H1 (cell line): Measurements from ENCODE around the gene HMG20A. TPM values are rescaled to one million over a fixed set of nuclear protein-coding genes. Genes with fewer than 3 reads are reported as not detected.

Experiments used
- CTCF ChIA-PET: fragments of 300-600 bp; sonication (Branson Sonifier 250); formaldehyde crosslinking; loops from one replicate; lab custom pipeline; 2021; ENCODE audit not compliant: partially characterized antibody; lab: Charles Lee
- POLR2A ChIA-PET: fragments of 300-600 bp; sonication (Branson Sonifier 250); formaldehyde crosslinking; loops from one replicate; lab custom pipeline; 2021; ENCODE audit warnings: inconsistent platforms; ENCODE audit not compliant: partially characterized antibody; lab: Charles Lee
- DNase-seq, 2 experiments: peaks; one replicate each; pipeline versions ENCODE4 v3.0.0 to v3.0.0-alpha.2; 2010 to 2022; ENCODE audit warnings: low spot score in 2 of 2, low read depth in 1 of 2, mixed read lengths in 1 of 2
- FAIRE-seq: peaks from 2 replicates; lab custom pipeline; 2011; peaks lifted over from hg19 to GRCh38; lab: Jason Lieb, UNC
- H2AFZ ChIP-seq: 2 replicates; pipeline ENCODE4 v1.8.1; 2012; ENCODE audit warnings: low read length, inconsistent platforms
- H2AK5ac ChIP-seq: 2 replicates; pipeline ENCODE4 v1.6.1; 2013; ENCODE audit warnings: low read depth, low read length
- H2BK120ac ChIP-seq: replicated peaks from 2 replicates; pipeline ENCODE3; 2013; ENCODE audit warnings: low read depth, low read length, inconsistent platforms
- H2BK12ac ChIP-seq: 2 replicates; pipeline ENCODE4 v1.6.1; 2013; ENCODE audit warnings: low read depth, low read length
- H2BK15ac ChIP-seq: 2 replicates; pipeline ENCODE4 v1.6.1; 2013; ENCODE audit warnings: low read length
- H2BK20ac ChIP-seq: 2 replicates; pipeline ENCODE4 v1.6.1; 2013; ENCODE audit warnings: low read length
- H2BK5ac ChIP-seq: 2 replicates; pipeline ENCODE4 v1.6.1; 2013; ENCODE audit warnings: low read depth, low read length
- H3K14ac ChIP-seq: 2 replicates; pipeline ENCODE4 v1.6.1; 2013; ENCODE audit warnings: inconsistent platforms; ENCODE audit not compliant: insufficient read length
- H3K18ac ChIP-seq: 2 replicates; pipeline ENCODE4 v1.6.1; 2013; ENCODE audit warnings: low read length; ENCODE audit errors: extremely low read depth
- H3K23ac ChIP-seq: 2 replicates; pipeline ENCODE4 v1.6.1; 2013; ENCODE audit warnings: inconsistent platforms; ENCODE audit not compliant: insufficient read length
- H3K23me2 ChIP-seq: 2 replicates; pipeline ENCODE4 v1.6.1; 2013; ENCODE audit warnings: low read depth, low read length
- H3K27ac ChIP-seq: 2 replicates; pipeline ENCODE4 v1.6.1; 2011; ENCODE audit warnings: low read depth, low read length, inconsistent platforms
- H3K27me3 ChIP-seq, 4 experiments: replicated peaks in 1 of 4; 1 replicate in 1 of 4; 2 replicates in 3 of 4; pipeline versions ENCODE4 v1.6.1 to v1.8.1; 2011 to 2013; ENCODE audit warnings: low read length in 3 of 4, mild to moderate bottlenecking in 3 of 4, inconsistent platforms in 2 of 4, mixed read lengths in 2 of 4, moderate library complexity in 1 of 4; ENCODE audit not compliant: control insufficient read depth in 3 of 4, insufficient read depth in 3 of 4; ENCODE audit errors: extremely low read depth in 1 of 4
- H3K36me3 ChIP-seq, 4 experiments: 2 replicates each; pipeline versions ENCODE4 v1.6.1 to v1.8.1; 2011 to 2013; ENCODE audit warnings: mild to moderate bottlenecking in 4 of 4, low read length in 3 of 4, moderate library complexity in 2 of 4, control low read depth in 1 of 4, inconsistent platforms in 1 of 4; ENCODE audit not compliant: insufficient read depth in 4 of 4, control insufficient read depth in 2 of 4
- H3K4ac ChIP-seq: replicated peaks from 2 replicates; pipeline ENCODE3; 2013; ENCODE audit warnings: low read length, low read depth, mixed read lengths, inconsistent platforms; ENCODE audit not compliant: insufficient read length
- H3K4me1 ChIP-seq, 4 experiments: replicated peaks in 1 of 4; 1 replicate in 1 of 4; 2 replicates in 3 of 4; pipeline versions ENCODE4 v1.6.1 to v1.8.1; 2011 to 2013; ENCODE audit warnings: low read length in 3 of 4, inconsistent platforms in 2 of 4, mixed read lengths in 1 of 4; ENCODE audit not compliant: insufficient read depth in 4 of 4, control insufficient read depth in 3 of 4
- H3K4me2 ChIP-seq, 2 experiments: 2 replicates each; pipeline versions ENCODE4 v1.6.1 to v1.8.1; 2011 to 2013; ENCODE audit warnings: low read depth in 2 of 2, low read length in 2 of 2, control low read depth in 1 of 2, inconsistent platforms in 1 of 2, mild to moderate bottlenecking in 1 of 2; ENCODE audit not compliant: insufficient read depth in 1 of 2
- H3K4me3 ChIP-seq, 4 experiments: fragments of 200-600, 300-600 bp in 1 of 4; sonication (generic), shearing (Covaris generic), sonication (Bioruptor Twin) in 1 of 4; 2 replicates each; pipeline versions ENCODE4 v1.5.1 to v1.8.1; 2011 to 2016; ENCODE audit warnings: low read length in 4 of 4, low read depth in 3 of 4, control low read depth in 2 of 4, inconsistent platforms in 2 of 4, mild to moderate bottlenecking in 2 of 4, mixed read lengths in 1 of 4, moderate library complexity in 1 of 4; ENCODE audit not compliant: insufficient read depth in 2 of 4; ENCODE audit errors: extremely low read depth in 1 of 4
- H3K56ac ChIP-seq: replicated peaks from 2 replicates; pipeline ENCODE3; 2013; ENCODE audit warnings: low read depth, mild to moderate bottlenecking, mixed read lengths, low read length, inconsistent platforms; ENCODE audit not compliant: insufficient read length
- H3K79me1 ChIP-seq: 2 replicates; pipeline ENCODE4 v1.6.1; 2013; ENCODE audit warnings: low read depth, low read length, control low read depth
- H3K79me2 ChIP-seq, 2 experiments: 2 replicates each; pipeline versions ENCODE4 v1.6.1 to v1.8.1; 2012 to 2013; ENCODE audit warnings: low read length in 2 of 2, mild to moderate bottlenecking in 2 of 2, inconsistent platforms in 1 of 2; ENCODE audit not compliant: insufficient read depth in 2 of 2, control insufficient read depth in 1 of 2
- H3K9ac ChIP-seq, 4 experiments: replicated peaks in 1 of 4; 1 replicate in 1 of 4; 2 replicates in 3 of 4; pipeline versions ENCODE4 v1.6.1 to v1.8.1; 2011 to 2013; ENCODE audit warnings: low read depth in 3 of 4, low read length in 3 of 4, control low read depth in 2 of 4, mild to moderate bottlenecking in 2 of 4, moderate library complexity in 2 of 4, inconsistent platforms in 1 of 4; ENCODE audit errors: extremely low read depth in 1 of 4
- H3K9me3 ChIP-seq, 2 experiments: 2 replicates each; pipeline versions ENCODE4 v1.6.1 to v1.8.1; 2012 to 2013; ENCODE audit warnings: mild to moderate bottlenecking in 2 of 2, moderate library complexity in 2 of 2, control low read depth in 1 of 2, inconsistent platforms in 1 of 2, low read depth in 1 of 2, low read length in 1 of 2, mixed read lengths in 1 of 2; ENCODE audit not compliant: insufficient read depth in 2 of 2
- H4K20me1 ChIP-seq, 2 experiments: replicated peaks in 1 of 2; 2 replicates each; pipeline versions ENCODE3 to v1.8.1; 2011 to 2013; ENCODE audit warnings: inconsistent platforms in 2 of 2, low read length in 2 of 2, mild to moderate bottlenecking in 1 of 2; ENCODE audit not compliant: insufficient read depth in 2 of 2, control insufficient read depth in 1 of 2
- H4K5ac ChIP-seq: 2 replicates; pipeline ENCODE4 v1.6.1; 2013; ENCODE audit warnings: low read length, low read depth, mixed read lengths, inconsistent platforms; ENCODE audit not compliant: insufficient read length
- H4K8ac ChIP-seq: 2 replicates; pipeline ENCODE4 v1.8.0; 2013; ENCODE audit warnings: mild to moderate bottlenecking, moderate library complexity, low read length, inconsistent platforms; ENCODE audit not compliant: insufficient read depth; ENCODE audit errors: extremely low read depth
- H4K91ac ChIP-seq: replicated peaks from 2 replicates; pipeline ENCODE3; 2013; ENCODE audit warnings: low read length, mixed read lengths, inconsistent platforms; ENCODE audit not compliant: insufficient read length
- POLR2A ChIP-seq, 2 experiments: IDR thresholded peaks; 1 replicate in 1 of 2; 2 replicates in 1 of 2; pipeline ENCODE4 v1.6.1; 2011; ENCODE audit warnings: low read depth in 2 of 2, low read length in 2 of 2, mild to moderate bottlenecking in 2 of 2; ENCODE audit errors: control extremely low read depth in 1 of 2
- RBBP5 ChIP-seq: IDR thresholded peaks from 2 replicates; pipeline ENCODE4 v1.7.1; 2012; ENCODE audit warnings: low read depth, mild to moderate bottlenecking, inconsistent platforms, low read length, moderate library complexity, borderline replicate concordance
- SUZ12 ChIP-seq: fragments of 200-600 bp; sonication (generic); IDR thresholded peaks from 2 replicates; pipeline ENCODE4 v1.6.1; 2012; ENCODE audit warnings: mild to moderate bottlenecking, inconsistent platforms, low read length, moderate library complexity, mixed read lengths
- WGBS, 2 experiments: shearing (Covaris generic) in 1 of 2; methylation state at CpG; one replicate each; pipeline versions ENCODE4 v1.1.6 to v1.1.7; 2013 to 2015; ENCODE audit warnings: low lambda C conversion rate in 2 of 2, mixed read lengths in 2 of 2, inconsistent platforms in 1 of 2, low coverage in 1 of 2, missing lambda C conversion rate in 1 of 2; ENCODE audit not compliant: insufficient replicate concordance in 2 of 2, insufficient coverage in 1 of 2, insufficient read length in 1 of 2; ENCODE audit errors: extremely low coverage in 1 of 2, missing lambda C conversion rate in 1 of 2; 5-methylcytosine and 5-hydroxymethylcytosine counted together
- polyA plus RNA-seq, 7 experiments: library from polyadenylated mRNA; depleted of rRNA in 3 of 7; stranded (reverse) in 5 of 7; unstranded in 2 of 7; fragments of >200 nt in 5 of 7; fragments of 200-250 nt in 2 of 7; gene quantifications; 1 replicate in 5 of 7; 2 replicates in 1 of 7; 4 replicates in 1 of 7; pipeline versions ENCODE4 v1.2.1 to v1.2.3, GENCODE V29; 2011 to 2013; ENCODE audit warnings: missing spikeins in 2 of 7, mixed read lengths in 2 of 7
- total RNA-seq: library from RNA; stranded (reverse); fragmentation: NEBNext Ultra II Directional; extraction: Animal tissue kit (Norgen Biotek cat#: 25700); gene quantifications from 2 replicates; pipeline ENCODE4 v1.2.1, GENCODE V29; 2021

Gene HMG20A
- total and polyA plus RNA-seq, 2 of the 8 experiments (the other 6 are each of a cell fraction or from before 2014, with no cell fraction given) = 52.1 to 59.7 TPM

DNA sequence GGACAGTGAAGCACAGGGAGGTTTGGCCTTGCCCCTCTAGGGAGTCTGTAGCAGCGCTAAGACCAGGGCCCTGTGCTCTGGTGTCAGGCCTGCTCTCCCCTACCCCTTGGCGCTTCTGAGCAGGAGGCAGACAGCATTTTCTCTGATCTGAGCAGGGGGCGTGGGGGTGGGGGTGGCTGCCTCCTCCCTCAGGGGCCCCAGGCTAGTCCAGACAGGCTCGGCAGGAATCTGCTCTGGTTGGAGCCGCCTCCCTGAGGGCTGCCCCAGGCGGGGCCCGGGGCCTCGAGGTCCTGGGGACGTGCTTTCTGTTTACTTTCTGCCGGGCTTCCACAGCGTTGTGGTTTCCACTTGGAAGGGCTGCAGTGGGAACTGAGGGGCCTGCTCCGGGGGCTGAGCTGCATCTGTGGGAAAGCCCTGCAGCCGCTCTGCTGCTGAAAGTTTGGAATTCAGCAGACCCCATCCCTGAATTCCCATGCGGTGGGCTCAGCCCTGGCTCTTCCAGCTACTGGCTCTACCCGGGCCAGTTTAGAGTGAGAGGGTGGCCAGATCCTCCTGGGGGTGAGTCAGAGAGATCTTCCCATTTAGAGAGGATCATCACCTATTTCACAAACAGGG, 106.6 kb downstream of the HMG20A start:
- Histone ChIP-seq H3K23ac (no peak overlapping the region), H3K56ac (no peak overlapping the region), H3K4me2 (no peak overlapping the region; a peak in 1 of 4 replicates), H2BK120ac (peak overlapping the region; percentile 80), H3K23me2 (no peaks in the 10 kb centered on the region), H3K18ac (peak overlapping the region; percentile 85; the same call in 1 of the 2 replicates), H3K9me3 (no peaks in the 10 kb centered on the region), H3K4me3 (no peak overlapping the region; a peak in 1 of 8 replicates), H2BK12ac (peak overlapping the region; percentile 96; the same call in 1 of the 2 replicates), H3K36me3 (no peaks in the 10 kb centered on the region), H4K91ac (peak overlapping the region; percentile 90), H3K14ac (no peak overlapping the region), H4K5ac (peak overlapping the region; percentile 4), H3K27me3 (no peaks in the 10 kb centered on the region; a peak in 1 of 7 replicates), H4K8ac (no peak overlapping the region), H2BK20ac (peak overlapping the region; percentile 93; the same call in 1 of the 2 replicates), H4K20me1 (no peaks in the 10 kb centered on the region), H3K79me2 (no peaks in the 10 kb centered on the region), H2BK15ac (peak overlapping the region; percentile 12; the same call in 1 of the 2 replicates), H3K4ac (peak overlapping the region; percentile 61), H2AK5ac (peak overlapping the region; percentile 2; the same call in 1 of the 2 replicates), H3K27ac (no peak overlapping the region), H3K79me1 (no peaks in the 10 kb centered on the region), H3K9ac (no peak overlapping the region), H2AFZ (no peak overlapping the region), H2BK5ac (peak overlapping the region; percentile 56; the same call in 1 of the 2 replicates), H3K4me1 (peaks cover 0 to 28% (median 6%) of the 10 kb centered on the region in 4 experiments; a peak in 6 of 7 replicates)
- WGBS, 2 experiments = 61% methylated on average over 13 of the region's 15 CpGs; no CpG with 5 or more reads in 1 of the 2 experiments
- FAIRE-seq (no peak), DNase-seq (no peak)
- ChIA-PET POLR2A (interaction anchor here (0.7 to 2.9 kb wide), 4 partner anchors 9 to 456 kb away, joined by 3 to 9 read pairs (median 3); partner anchors contain the start of gene TSPAN3), CTCF (interaction anchor here (2.4 to 4.6 kb wide), 4 partner anchors 11 to 16 kb away, joined by 4 to 29 read pairs (median 19); no protein-coding TSS in a partner anchor)
- TF ChIP-seq RBBP5 (0 out of 2 replicates have a peak, but pooled peaks have one; percentile 2), SUZ12 (no peak), POLR2A (IDR thresholded peaks at IDR 0.05; ENCODE audit: control extremely low read depth in 1 of 2, low read depth in 2 of 2, low read length in 2 of 2) (no peak)
